GM21447 (cell line): ENCODE measurements around the gene TTC28.
"Not testable (repeated sequence)": the region's sequence is repeated elsewhere in the genome, so short reads cannot be mapped to it uniquely, and the experiment has no call there.

Experiments
- ATAC-seq: cut with Tn5 transposase; IDR thresholded peaks from one replicate; pipeline ENCODE4 v1.9.1; 2021; ENCODE audit not compliant: unreplicated experiment

TTC28 gene

DNA sequence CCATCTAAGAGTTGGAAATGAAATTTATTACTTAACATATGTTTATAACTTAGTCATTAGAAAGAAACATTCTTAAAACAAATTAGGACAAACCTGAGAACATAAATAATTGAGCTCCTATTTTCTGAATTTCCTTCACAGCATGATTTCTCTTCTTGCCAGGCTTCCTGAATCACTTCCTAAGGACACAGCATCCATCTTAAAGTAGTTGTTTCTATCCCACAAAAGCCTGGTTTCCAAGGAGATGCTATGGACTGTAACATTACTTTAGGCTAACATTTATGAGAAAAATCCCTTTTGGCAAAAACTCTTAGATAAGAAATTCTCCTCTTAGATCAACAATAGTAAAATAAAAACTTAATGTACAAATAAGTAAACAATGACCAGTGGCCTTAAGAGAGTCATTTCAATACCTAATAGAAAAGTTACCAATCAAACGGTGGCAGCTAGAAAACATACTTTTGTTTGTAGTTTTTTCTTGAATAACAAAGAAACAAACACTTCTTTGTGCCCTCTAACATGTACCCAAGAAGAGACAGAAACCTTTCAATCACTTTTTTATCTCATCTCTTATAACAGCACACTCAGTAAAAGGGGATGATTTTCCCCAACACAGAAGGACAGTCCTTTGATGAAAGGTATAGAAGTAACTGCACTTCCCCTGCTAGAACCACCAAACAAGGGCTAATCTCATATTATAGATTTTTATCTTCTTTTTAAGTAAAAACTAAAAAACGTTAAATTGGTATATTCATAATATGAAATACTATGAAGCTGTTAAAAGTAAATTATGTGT lies 74.5 kb downstream of the TTC28 start:
- ATAC-seq = no peak

DNA sequence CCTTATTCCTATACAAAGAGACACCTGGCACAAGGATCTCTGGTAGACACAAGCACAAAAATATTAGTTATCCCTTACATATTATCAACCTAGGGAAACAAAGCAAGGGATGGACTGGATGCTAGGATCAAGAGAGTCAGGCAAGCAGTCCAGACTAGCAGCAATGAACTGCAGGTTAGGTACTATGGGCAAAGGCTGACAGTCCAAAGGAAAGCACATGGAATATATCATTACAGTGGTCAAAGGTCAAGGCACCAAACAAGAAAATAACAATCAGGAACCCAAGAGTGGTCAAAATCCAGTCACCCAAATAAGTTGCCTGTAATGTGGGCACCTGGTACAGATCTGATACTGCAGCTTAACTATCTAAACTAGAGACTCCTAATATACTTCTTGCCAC lies 77.7 kb downstream of the TTC28 start:
- no peak for ATAC-seq

DNA sequence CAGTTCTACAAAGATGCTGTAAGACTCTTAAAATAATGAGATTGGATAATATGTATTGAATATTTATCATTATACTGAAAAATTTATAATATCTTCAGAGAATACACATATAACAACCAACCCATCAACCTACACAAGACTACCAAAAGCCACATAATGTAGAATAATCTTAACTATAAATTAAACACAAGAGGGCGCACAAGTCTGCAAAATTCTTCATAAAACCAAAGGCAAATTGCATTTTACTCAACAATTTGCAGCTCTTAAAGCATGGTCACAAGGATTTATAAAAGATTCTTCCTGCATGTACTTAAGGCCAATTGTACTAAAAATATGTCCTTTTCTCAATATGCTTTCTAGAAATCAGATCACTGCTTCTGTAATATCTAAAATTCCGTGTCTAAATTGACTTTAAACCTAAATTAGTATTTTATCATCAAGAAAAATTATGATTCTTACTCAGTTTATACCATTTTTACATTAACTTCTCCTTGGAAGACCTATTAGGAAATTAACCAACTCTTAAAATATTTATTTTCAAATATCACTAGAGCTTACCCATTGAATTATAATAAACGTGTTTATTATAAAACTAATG lies 79.0 kb downstream of the TTC28 start:
- no peak for ATAC-seq

DNA sequence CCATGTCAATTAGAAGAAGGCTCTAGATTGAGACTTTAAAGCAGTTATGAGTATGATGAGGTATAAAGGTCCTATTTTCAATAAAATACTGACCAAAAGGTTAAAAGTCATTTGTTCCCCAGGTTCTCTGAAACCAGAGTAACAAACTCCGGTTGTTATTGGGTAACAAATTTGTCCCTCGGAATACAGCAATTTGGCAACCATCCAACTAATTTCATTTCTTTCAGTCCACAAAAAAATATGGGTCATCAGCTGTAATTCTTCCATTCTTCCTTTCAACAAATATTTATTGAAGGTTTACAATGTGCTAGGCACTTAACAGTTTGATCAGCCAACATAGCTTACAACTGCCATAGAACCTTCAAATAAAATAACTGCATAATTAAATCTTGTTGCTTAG lies 79.9 kb downstream of the TTC28 start:
- no peak for ATAC-seq

DNA sequence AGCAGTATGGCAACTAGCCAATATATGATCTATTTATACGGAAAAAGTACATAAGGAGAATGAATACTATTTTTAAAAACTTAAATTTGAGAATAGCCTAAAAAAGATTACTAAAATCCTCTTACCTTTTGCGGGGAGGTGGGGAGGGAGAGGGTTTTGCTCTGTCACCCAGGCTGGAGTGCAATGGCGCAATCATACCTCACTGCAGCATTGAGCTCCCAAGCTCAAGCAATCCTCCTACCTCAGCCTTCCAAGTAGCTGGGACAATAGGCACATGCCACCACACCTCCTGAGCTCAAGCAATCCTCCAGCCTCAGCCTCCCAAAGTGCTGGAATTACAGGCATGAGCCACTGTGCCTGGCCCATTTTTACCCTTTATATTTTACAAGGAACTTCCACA lies 82.0 kb downstream of the TTC28 start:
- no peak for ATAC-seq

DNA sequence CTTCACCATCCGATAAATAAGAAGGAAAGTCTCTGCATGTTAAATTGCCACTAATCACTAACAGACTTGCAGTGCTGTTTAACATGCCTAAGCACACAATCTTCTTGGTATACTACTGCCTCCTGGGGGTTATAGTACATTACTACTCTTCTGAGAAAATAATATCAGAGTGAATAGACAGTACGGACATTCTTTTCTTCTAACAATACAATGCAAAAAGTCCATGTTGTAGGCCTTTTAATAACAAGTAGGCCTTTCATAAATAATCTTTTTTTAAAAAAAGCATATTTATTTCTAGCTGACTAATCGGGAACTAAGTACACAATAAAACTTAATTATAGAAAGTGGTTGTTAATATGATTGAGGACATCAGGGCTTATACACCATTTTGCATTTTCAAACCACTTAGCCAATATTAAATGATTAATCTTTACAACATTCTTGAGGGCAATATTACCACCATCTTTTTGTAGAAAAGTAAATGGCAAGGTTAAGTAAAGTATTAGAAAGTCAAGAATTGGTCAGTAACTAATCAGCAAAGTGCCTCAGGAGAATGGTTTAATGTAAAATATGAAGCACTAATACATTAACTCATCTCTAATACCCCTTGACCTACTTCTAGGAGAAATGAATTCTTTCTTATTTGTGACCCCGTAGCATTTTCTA lies 84.7 kb downstream of the TTC28 start:
- no peak for ATAC-seq

DNA sequence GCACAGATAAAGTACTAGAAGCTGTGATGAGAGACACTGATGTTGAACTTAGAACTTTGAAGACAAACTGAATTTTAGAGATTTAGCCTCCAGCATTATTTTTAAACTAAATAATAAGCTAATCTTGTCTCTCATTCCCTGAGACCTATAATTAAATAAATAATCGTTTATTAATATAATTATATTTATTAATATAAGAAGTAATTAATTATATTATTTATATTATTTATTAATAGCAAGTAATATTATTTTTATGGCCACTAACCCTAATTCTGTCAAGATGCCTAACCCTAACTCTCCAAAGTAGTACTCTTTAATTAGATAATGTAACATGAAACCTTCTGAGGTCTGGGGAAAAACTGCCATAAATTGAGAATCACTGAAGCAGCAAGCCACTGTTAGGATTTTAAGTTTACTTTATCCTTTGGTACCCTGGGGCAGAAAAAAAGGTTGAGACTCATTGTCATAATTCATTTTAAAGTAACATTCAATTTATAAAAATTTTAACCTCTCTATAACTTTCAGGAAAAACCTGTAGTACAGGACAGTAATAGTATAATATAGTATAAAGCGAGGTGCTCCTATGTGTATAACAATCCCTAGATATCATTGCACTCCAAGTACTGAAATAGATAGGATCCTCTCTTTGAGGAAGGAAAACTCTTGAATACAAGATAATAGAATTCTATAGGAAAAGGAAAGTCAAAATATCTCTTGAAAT lies 85.4 kb downstream of the TTC28 start:
- no peak for ATAC-seq

DNA sequence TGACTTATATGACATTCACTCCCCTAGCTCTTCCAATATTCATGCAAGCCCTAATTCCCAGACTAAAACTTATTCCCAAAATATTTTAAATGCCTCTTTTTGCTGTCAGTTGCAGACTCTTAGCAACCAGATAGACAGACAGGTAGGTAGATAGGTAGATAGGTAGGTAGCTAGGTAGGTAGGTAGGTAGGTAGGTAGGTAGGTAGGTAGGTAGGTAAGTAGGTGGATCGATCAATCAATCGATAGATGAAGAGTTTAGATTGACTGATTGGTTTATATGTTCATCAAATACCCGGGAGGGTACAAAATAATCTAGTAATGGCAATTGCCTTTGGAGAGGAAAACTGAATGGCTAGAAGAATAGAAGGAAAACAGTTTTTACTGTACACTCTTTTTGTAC lies 86.3 kb downstream of the TTC28 start:
- no peak for ATAC-seq

DNA sequence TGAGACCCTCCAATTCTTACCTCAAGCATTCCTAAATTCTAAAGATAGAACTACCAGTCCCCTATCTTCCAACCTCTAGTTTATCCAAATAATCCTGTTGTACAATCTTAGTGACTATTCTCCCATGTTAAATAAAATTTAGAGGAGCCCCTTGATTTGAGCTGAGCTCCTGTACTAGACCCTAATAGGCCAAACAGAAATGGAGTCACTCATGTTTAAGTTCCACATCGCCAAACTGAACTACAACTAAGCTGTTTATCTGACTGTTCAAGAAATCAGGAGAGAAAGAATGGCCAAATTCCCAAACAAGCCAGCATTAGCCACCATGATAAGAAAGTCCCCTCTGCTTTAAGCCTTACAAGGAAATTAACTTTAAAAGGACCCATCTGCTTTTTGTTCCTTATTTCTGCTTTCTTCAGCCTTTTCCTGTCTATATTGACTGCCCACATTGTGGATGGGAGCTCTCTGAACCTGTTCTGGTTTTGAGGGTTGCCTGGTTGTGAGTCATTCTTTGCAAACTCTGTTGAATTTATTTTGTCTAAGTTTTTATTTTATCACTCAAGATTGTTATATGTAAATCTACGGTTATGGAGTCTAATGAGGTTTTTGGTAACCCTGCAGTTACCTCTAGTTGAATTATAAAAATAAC lies 90.4 kb downstream of the TTC28 start:
- no peak for ATAC-seq

DNA sequence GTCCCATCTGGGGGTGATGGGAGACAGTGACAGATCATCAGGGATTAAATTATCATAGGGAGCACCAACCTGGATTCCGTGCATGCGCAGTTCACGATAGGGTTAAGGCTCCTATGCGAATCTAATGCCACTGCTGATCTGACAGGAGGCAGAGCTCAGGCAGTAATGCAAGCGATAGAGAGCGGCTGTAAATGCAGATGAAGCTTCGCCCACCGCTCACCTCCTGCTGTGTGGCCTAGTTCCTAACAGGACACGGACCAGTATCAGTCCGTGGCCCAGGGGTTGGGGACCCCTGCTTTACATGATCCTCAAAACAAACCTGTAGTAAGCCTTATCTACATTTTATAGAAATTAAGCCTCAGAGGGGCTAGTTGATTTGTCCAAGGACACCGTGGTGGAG lies 94.3 kb downstream of the TTC28 start:
- no peak for ATAC-seq

DNA sequence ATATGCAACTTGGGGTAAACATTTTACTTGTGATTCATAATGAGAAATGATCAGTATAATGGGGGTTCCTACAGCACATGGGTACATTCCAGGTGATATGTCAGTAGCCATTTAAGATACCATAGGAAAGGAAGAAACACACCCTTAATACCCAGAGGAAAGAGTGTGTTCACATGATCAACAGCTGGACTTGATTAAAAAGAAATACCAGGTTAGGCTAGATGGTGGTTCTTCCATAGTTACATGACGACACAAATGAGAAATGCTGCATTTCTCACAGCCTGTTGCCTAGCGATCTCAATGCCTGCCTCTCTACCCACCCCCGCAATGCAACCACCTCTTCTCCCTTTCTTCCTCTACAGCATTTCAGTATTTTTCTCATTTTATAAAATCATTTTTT lies 96.8 kb downstream of the TTC28 start:
- ATAC-seq = no peak

DNA sequence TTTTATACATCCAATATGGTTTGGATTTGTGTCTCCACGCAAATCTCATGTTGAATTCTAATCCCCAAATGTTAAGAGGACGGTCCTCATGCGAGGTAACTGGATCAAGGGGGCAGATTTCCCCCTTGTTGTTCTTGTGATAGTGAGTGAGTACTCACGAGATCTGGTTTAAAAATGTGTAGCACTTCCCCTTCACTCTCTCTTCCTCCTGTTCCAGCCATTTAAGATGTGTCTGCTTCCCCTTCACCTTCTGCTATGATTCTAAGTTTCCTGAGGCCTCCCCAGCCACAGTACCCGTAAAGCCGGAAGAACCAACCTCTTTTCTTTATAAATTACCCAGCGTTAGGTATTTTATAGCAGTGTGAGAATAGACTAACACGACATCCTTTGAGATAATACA lies 98.6 kb downstream of the TTC28 start:
- ATAC-seq = no peak

DNA sequence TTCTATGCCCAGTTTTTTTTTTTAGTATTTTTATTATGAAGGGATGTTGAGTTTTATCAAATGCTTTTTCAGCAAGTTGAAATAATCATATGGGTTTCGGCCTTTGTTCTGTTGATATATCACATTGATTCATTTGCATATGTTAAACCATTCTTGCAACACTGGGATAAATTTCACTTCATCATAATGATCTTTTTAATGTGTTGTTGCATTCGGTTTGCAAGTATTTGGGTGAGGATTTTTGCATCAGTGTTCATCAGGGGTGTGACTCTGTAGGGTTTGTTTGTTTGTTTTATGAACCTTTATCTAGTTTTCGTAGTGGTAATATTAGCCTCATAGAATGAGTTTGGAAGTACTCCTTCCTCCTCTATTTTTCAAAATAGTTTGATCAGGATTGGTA lies 103.5 kb downstream of the TTC28 start:
- ATAC-seq = no peak

DNA sequence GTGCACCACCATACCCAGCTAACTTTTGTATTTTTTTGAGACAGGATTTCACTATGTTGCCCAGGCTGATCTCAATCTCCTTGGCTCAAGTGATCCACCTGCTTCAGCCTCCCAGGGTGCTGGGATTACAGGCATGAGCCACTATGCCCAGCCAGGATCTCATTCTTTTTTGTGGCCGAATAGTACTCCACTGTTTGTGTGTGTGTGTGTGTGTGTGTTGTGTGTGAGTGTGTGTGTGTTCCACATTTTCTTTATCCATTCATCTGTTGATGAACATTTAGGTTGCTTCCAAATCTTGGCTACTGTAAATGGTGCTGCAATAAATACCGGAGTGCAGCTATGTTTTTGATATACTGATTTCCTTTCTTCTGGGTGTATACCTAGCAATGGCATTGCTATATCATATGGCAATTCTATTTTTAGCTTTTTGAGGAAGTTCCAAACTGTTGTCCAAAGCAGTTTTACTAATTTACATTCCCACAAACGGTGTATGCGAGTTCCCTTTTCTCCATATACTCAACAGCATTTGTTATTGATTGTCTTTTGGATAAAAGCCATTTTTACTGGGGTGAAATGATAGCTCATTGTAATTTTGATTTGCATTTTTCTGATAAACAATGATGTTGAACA lies 105.4 kb downstream of the TTC28 start:
- ATAC-seq = no peak

DNA sequence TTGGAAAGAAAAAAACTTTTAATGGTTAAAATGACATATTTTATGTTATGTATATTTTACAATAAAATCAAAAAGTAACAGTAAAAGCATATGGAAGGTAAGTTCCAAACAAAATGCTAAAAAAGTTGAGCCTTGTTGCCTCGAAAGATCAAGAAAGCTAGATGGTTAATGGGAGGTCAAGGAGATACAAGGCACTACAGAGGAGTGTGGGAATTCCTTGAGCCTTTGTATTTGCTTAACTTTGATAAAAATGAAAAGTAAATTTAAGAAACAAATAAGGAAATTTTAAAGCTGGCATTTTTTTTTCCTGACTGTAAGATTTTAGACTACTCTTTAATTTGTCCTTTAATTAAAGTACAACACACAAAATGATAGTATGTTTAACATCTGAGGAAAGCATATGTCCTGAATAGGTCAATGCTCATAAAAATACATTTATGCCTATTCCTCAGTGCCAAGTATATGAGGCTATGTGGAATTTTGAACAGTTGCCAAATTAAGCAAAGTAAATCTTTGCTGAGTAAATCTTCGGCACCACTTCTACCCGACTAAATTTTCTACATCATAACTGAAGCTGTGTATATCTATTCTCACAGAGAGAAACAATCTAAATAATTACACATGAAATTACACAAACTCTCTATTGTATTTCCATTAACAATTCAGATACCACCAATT lies 108.8 kb downstream of the TTC28 start:
- no peak for ATAC-seq

DNA sequence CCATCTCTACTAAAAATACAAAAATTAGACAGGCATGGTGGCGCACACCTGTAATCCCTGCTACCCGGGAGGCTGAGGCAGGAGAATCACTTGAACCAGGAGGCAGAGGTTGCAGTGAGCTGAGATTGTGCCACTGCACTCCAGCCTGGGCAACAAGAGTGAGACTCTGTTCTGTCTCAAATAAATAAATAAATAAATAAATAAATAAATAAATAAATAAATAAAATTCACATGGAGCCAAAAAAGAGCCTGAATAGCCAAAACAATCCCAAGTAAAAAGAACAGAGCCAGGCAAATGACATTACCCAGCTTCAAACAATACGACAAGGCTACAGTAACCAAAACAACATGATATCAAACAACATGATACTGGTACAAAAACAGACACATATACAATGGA lies 110.7 kb downstream of the TTC28 start:
- not testable (repeated sequence) for ATAC-seq

DNA sequence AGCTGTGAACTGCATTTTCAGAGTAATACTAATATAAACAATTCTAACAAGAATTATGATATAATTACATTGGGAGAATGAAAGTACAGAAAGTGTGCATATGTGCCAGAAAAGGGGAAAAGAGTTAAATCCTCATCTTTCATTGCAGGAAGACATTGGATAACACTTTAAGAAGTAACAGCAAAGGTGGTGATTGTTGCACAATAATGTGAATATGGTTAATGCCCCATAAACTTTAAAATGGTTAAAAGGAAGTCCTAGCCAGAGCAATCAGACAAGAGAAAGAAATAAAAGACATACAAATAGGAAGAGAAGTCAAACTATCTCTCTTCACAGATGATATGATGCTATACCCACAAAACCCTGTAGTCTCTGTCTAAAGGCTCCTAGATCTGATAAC lies 111.5 kb downstream of the TTC28 start:
- no peak for ATAC-seq

DNA sequence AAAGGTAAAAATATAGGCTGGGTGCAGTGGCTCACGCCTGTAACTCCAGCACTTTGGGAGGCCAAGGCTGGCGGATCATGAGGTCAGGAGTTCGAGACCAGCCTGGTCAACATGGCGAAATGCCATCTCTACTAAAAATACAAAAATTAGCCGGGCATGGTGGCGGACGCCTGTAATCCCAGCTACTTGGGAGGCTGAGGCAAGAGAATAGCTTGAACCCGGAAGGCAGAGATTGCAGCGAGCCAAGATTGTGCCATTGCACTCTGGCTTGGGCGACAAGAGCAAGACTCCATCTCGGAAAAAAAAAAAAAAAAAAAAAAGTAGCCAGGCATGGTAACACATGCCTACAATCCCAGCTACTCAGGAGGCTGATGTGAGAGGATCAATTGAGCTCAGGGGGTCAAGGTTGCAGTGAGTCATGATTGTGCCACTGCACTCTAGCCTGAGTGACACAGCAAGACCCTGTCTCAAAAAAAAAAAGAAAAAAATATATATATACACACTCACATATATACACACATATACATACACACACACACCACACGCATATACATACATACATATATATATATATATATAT lies 112.6 kb downstream of the TTC28 start:
- ATAC-seq = not testable (repeated sequence)

DNA sequence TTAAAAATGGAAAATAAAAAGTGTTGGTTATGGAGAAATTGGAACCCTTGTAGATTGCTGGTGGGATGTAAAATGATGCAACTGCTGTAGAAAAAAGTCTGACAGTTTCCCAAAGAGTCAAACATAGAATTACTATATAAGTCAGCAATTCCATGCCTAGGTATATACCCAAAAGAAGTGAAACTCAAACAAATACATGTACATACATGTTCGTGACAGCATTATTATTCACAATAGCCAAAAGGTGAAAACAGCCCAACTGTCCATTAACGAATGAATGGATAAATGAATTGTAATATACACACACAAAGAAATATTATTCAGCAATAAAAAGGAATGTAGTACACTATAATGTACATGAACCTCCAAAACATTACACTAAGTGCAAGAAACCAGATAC lies 116.0 kb downstream of the TTC28 start:
- no peak for ATAC-seq

DNA sequence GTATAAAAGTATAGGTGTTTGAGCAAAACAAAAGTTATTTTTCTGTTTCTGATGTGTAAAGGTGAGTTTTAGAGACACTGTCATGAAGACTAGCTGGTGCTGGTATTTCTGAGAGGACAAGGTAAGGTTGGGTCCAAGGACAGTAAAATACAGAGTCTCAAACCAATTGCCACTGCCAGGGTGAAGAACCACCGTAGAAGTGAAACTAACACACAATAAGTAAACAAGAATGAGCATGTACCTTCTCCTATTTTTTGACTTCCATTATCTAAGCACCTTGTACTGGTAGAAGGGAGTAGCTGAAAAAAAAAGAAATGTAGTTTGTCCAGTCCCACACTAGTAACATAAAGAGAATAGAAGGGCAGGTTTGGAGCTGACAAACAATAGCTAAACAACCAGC lies 117.3 kb downstream of the TTC28 start:
- ATAC-seq = no peak
